Effector CD4-positive, alpha-beta T cell (primary cell): ENCODE results near the gene KMT2B.
A peak's percentile ranks its signal among the peaks of the same experiment; 100 is the strongest.

Experiments used
- DNase-seq: peaks from one replicate; pipeline ENCODE4 v3.0.0-alpha.2; 2020

The KMT2B gene

DNA sequence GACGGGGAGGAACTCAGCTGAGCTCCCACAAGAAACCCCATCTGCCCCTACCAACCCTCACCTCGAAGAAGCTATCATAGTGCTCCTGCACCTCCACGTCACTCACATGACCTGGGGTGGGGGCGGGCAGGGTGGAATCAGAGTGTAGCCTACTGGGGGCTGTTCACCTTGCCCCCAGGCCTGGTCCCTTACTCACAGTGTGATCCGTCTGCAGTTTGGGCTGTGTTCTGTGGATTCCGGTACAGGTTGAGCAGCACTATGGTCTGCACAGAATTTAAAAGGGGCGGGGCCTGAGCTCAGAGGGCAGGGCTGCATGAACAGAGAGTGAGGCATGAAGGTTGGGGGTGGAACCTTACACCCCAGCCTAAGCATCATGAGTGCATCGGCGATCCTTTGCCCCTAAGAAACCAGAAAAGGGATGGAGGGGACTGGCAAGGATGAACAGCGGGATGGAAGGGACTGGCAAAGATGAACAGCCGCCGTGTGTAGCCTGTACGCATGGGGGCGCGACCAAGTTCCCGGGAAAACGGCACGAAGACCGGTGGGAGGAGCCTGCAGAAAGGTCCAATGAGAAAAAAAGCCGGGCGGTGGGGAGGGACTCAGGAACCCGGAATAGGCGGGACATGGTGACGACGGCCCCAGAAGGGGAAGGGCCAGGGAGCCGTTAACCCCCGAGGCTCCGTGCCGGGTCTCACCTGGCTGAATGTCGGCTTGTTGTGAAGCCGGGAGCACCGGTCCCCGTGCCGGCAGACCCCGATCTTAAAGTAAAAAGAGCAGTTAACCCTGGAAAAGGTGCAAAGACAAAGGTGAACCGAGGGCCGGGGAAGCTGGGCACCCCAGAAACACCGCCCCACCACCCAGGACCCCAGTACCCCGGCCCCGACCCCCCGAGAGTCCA lies 26.9 kb downstream of the KMT2B start:
- DNase-seq = peak; percentile 90

DNA sequence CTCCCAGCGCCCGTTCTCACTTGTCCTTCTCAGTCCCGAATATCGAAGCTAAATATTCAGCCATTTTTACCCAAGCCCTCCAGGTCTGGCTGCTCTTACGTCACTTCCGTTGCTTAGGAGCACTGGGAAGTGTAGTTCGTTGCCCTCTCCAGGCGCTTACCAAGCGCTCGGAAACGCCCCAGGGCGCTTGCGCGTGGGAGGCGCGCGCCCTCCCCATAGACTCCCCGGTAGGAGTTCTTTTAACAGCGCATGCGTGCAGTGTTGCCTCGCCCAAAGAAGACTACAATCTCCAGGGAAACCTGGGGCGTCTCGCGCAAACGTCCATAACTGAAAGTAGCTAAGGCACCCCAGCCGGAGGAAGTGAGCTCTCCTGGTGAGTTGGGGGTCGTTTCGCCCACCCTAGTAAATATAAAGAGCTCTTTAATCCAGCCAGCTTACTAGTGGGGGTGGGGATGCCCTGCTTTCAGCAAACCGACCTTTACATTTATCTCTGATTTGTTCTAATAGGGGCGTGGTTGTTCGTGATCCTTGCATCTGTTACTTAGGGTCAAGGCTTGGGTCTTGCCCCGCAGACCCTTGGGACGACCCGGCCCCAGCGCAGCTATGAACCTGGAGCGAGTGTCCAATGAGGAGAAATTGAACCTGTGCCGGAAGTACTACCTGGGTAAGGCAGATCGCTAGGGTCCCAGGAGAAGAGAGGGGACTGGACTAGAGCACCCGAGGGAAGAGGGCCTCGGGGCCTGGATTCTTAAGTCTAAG lies 27.7 kb downstream of the KMT2B start, which contains the start of the genes PSENEN and U2AF1L4:
PSENEN (plus strand) TSS at position 324 of the 759 bp plus-strand sequence; CDS start at position 604, 280 bp downstream.
U2AF1L4 (minus strand) TSS at position 91 of the 759 bp plus-strand sequence; CDS start at position 64, 27 bp downstream.
- peak; percentile 93 for DNase-seq

DNA sequence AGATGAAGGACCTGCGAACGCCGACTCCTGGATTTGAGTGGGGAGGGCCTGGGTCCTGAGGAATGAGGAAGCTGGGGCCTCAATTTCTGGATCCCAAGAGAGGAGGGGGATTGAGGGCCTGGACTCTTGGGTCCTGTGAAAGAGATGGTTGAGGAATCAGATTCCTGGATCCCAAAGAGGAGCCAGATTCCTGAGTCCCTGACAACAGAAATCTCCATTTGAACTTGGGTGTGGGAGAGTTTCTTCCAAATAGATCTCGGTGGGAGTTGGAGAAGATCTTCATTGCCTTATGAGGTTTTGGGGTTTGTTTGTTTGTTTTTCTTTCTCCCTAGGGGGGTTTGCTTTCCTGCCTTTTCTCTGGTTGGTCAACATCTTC lies 28.3 kb downstream of the KMT2B start:
- no peak for DNase-seq

DNA sequence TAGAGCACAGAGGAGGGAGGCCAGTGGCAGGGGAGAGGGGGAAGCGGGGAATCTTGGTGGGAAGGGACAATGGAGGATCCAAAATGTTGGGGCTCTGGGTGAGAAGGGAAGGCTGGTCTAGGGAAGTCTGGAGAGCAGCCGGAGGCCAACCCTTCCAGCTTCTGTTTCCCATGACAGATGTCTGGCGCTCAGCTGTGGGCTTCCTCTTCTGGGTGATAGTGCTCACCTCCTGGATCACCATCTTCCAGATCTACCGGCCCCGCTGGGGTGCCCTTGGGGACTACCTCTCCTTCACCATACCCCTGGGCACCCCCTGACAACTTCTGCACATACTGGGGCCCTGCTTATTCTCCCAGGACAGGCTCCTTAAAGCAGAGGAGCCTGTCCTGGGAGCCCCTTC lies 28.7 kb downstream of the KMT2B start:
- DNase-seq = no peak

DNA sequence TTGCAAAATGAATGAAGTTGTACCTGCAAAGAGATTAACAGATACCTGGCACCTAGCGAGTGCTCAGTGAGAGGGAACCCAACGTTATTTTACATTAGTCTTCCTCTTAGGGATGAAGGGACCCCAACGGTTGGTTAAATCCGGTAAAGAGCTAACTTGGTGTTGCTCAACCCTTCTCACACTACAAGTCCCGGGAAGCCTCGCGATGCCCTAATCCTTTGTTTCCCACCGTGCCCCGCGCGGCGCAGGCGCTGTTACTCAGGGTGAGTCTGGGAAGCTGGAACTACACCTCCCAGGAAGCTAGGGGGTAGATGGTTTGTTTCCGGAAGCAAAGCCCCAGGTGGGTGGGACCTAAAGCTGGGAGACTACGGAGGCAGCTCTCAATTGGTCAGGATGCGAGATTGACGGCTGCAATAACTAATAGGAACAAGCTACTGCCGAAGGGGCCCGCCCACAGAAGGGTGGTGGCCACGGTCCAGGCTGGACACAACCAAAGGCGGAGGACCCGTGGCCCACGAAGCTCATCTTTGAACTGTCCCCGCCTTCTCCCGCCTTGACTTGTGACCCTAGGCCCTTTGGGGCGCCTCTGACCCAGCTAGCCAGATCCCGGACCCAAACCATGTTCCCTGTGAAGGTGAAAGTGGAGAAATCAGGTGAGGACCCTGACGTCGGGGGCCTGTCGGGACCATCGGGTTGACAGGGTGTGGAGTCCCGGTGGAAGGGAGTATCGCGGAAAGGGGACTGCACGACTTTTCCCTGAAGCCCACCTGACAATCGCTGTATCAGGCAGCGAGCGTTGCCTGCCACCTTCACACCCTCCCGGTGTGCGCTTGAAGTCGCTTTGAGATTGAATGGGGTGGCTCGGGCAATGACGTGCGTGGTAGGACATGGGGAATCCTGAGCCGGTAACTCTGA lies 30.6 kb downstream of the KMT2B start, which contains the start of gene LIN37:
LIN37 (plus strand) TSS at position 471 of the 915 bp plus-strand sequence; CDS start at position 620, 149 bp downstream.
- DNase-seq = peak; percentile 99

DNA sequence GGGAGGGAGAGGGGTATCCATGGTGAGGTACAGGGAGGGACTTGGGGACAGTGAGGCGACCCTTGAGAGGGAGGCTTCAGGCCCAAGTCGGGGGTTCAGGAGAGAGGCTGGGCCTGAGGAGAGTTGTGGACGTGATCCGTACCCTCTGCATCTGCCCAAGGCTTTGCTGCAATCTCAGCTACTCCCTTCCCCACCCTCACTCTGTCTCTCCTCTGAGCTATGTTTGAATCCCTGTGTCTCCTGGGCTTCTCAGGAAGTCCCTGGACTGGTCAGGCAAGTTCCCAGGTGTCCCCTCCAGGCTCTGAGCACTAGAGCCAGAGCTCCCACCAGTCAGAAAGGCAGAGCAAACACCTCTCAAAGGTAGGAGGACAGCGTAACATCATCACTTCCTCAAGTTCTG lies 32.4 kb downstream of the KMT2B start:
- DNase-seq = no peak

DNA sequence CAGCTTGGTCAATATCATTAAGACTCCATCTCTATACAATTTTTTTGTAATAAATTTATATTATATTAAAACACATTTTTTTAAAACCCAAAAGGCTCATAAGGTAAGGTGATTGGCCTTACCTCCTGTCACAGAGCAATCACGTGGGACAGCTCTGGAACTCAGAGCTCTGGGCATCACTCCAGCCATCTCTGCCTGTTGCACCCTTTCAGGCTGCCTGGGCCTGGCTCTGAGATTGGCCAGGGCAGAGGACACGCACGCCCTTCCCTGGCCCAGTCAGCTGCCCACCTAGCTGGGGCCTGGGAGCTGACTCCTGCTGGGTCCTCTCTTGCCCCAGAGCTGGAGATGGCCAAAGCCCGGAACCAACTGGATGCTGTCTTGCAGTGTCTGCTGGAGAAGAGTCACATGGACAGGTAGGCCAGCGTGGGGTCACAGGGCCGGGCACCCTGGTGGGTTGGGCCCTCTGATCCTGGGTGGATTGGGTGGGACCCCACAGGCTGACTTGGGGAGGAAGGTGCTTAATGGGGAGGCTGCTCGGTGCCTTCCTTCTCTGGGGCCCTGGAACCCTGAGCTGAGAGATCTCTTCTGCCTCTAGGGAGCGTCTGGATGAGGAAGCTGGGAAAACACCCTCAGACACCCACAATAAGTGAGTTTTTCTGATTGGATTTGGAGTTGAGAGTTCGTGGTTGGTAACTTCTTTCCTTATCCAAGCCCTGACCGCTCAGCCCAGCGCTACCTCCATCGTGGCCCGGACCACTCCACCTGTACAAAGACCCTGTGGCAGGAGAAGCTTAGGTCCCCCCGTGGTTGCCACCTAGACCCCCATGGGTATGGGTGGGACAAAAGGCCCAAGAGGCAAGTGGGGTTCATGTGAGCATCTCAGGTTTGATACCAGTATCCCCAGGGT lies 34.3 kb downstream of the KMT2B start:
- DNase-seq = no peak

DNA sequence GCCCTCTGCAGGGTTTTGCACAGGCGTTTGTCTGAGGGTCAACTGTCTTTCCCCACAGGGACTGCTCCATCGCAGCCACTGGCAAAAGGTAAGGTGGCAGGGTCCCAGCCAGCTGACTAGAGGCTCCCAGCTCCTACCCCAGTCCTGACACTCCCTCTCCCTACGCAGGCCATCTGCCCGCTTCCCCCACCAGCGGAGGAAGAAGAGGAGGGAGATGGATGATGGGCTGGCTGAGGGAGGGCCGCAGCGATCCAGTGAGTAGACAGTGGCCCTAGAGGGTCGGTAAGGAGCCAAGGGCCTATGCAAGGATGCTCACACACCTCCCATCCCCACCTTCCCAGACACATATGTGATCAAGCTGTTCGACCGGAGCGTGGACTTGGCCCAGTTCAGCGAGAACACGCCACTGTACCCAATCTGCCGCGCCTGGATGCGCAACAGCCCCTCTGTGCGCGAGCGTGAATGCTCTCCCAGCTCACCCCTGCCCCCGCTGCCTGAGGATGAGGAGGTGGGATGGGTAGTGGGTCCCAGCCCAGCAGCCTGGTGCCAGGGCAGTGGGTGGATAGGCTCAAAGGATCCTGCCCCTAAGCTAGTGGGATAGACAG lies 35.0 kb downstream of the KMT2B start:
- no peak for DNase-seq

DNA sequence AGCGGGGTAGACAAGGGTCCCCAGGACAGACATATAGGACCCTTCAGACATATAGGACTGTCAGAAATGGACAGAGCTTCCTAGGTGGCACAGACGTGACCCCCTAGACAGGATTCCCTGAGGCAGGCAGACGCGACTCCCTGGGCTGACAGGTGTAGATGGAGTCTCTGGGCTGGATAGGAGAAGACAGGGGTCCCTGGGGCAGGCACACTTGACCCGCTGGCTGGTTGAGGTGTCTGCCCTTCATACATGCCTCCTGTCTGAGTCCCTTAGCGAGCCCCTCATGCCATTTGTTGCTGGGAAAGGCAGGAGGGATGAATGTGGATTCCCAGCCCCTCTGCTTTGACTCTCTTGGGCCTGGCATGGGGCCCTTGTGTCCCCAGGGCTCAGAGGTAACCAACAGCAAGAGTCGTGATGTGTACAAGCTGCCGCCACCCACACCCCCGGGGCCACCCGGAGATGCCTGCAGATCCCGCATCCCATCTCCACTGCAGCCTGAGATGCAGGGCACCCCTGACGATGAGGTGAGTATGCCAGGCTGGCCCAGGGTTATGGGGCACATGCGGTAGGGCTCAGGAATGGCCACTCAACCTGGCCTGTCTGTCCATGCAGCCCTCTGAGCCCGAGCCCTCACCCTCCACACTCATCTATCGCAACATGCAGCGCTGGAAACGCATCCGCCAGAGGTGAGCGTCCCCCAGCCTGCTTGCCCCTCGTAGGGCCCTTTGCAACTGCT lies 36.0 kb downstream of the KMT2B start:
- no peak for DNase-seq

DNA sequence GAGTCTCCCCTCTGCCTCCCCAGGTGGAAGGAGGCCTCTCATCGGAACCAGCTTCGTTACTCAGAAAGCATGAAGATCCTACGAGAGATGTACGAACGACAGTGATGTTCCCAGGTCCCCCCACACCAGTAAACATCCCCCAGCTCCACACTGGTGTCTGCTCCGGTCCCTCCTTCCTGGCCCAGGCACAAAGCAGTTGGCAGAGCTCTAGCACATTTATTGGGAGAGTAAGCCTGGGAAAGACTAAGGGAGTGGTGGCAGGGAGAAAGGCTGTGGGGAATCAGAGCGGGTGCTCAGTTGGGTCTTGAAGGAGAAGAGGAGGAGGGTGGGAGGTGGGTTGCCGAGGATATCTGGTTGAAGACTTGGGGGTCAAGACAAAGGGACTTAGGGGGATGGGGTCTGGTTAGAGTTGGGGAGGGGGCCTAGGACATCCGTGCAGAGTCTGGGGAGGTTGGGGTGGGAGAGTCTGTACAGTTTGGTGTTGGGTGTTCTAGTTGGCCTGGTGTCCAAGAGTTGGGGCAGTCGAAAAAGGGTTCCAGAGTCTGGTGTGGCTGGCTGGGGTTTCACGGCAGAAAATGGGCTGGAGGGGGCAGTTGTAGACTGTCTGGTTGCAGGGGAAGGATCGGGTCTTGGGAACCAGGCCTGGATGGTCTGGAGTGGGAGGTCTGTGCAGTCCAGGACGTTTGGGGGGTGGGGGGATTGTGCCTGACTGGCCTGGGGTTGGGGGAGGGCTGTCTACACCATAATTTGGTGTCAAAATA lies 36.7 kb downstream of the KMT2B start:
- DNase-seq = no peak

DNA sequence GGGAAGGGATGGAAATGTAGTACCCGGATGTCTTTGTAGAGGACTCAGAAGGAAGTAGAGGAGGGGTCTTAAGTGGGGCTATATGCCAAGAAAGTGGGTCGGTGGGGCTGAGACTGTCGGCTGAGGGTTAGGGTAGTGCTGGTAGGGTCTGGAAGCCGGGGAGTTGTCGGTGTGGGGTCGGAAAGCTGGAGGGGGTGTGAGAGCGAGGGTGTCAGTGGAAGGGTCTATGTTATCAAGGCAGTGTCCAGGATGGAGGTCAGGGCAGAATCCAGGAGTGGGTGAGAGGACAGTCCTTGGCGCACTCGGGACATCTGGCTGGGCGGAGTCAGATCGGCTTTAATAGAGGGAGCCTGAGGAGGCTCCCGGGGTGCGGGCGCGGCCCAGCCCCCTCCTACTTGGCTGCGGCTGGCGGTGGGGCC lies 37.3 kb downstream of the KMT2B start:
- no peak for DNase-seq

DNA sequence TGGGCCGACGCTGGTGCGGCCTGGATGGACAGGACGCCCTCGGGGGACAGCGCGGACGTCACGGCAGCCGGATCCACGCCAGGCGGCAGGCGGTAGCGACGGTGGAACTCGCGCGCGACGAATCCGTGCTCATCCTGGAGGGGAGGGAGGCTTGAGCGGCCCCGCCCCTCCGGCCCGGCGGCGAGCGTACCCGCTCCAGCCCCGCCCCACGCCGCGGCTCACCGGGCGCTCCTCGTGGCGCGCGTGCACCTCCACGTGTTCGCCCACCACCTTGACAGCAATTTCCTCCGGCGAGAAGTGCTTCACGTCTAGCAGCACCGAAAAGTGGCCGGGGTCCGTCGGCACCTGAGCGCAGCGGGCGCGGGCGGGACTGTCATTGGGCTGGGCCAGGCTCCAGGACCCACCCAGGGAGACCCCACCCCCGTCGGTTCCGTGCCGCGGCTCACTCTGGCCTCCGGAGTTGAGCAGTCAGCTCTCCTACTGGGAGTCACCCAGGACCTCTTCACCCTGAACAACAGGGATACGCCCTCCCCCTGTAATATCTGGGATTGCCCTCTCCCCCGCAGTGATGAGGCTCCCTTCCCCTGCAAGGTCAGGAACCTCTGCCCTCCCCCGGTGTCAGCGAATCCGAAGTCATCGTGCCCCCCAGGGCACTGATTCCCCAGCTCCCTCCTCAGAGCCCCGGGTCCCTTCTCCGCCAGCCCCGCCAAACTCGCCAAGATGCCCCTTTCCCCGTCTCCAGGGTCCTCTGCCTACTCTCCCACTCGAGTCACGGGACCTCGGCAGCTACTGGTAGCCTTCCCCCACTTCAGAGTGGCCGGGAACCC lies 38.0 kb downstream of the KMT2B start:
- DNase-seq = no peak

DNA sequence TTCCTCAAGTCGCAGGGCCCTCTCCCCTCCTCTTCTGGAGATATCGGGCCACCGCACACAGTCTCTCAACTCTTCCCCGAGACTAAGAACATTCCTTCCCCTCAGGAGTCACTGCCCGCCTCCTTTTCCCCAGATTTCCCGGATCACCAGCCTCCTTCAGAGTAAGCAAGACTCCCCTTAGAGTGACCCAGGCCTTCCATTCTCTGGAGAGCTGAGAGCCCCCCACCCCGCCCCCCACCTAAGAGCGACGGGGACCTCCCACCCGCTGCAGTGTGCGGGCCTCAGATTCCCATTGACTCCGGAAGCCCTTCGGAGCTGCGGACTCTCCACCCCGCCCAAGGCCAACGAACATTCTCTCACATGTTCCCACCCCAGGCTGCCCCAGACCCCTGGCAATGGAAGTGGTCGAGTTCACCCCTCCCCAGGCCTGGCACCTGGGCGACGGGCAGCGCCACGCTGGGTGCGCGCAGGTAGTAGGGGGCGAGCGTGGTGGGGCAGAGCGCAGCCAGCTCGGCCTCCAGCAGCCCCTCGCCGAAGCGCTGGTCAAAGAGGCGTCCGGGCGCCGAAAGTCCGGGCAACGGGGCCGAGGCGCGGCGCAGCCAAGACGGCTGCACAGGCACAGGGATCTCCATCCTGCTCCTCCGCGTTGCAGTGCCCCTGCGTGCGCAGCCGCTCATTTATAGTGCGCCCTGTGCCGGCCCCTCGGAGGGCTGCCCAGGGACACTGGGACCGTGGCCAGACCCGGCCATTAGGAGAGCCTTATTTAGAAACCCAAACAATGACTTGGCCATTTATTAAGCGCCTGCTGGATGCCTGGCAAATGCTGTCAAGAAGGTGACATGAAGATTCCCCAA lies 38.8 kb downstream of the KMT2B start, which contains the start of gene HSPB6:
HSPB6 (minus strand) TSS at position 653 of the 854 bp plus-strand sequence; CDS start at position 632, 21 bp downstream.
- DNase-seq = no peak

DNA sequence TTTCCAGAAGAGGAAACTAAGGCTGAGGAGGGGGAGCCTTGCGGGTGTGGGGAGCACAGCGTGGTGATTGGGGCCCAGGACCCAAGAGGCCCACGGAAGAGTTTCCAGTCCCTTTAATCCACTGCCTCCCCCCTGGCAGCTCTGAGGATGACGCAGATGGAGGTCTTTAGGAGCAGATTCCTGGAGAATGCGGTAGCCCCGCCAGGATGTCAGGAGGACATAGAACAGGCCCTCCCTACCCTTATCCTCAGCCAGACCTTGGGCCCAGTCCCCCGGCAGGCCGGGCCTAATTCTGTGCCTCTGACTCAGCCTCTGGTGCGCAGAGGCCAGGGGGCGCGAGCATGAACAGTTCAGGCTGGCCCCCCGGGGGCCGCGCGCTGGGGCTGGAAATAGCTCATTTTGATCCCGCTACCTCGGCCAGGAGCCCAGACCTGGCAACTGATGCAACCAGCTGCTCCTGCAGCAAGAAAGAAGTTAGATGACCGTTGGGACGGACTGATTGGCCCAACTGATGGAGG lies 39.5 kb downstream of the KMT2B start:
- no peak for DNase-seq

DNA sequence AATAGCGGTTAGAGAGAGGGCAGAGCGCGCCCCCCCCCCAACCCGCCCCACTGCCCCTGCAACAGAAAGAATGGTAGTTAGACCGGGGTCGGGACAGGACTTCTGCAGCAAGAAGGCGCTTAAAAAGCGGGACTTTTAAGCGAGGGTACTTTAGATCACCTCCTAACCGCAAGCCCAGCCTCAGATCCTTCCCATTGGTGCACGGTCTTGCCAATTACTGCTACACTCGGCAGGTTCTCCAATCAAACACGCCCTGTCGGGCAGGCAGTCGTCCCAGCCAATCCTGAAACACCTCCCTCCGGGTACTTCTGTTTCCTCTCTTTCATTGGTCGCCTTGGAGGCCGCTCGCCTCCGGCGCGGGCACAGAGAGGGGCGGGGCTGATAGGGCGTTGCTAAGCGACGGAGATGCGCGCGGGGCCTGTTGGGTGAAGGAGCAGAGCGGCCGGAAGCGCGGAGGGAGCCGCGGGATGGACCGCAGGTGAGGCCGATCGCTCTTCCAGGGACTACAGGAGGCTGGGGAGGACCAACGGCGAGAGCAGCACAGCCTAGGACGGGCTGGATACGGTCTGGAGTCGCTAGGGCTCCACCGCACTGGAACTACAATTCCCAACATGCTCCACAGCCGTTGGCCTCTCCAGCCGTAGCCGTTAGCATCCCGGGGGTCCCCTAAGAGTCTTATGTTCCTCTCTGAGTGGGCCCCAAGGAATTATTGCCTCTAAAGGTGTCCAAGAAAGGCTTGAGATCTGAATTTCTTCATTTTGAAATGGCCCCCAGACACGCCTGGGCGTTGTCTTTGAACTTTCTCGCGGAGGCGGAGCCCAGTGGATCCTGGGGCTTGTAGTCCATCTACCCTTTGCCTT lies 40.2 kb downstream of the KMT2B start, which contains the start of gene PROSER3:
PROSER3 (plus strand) TSS at position 428 of the 860 bp plus-strand sequence; CDS start at position 468, 40 bp downstream.
- peak; percentile 97 for DNase-seq

DNA sequence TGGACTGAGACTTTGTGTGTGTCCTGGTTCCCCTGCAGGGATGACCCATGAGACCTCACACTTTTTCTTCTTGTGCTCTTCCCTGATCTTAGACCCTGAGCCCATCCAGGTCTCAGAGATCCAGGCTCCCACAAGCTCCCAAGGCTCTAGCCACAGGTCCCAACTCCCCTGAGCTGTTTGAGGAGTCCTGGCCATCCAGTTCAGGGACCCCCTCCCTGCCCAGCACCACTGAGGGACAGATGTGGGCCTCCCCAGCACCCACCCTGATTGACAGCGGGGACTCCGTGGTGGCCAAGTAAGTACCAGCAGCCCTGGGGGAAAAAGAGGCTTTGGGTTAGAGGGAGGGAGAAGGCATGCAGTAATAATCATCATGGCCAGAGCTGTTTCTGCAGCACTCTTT lies 41.9 kb downstream of the KMT2B start:
- DNase-seq = no peak
